Choroid plexus epithelial cell (primary cell): ENCODE results near the gene TTC3.

Source experiments
- DNase-seq: peaks from one replicate; pipeline ENCODE4 v3.0.0-alpha.2; 2010; ENCODE audit warnings: low read depth
- H3K4me3 ChIP-seq: 2 replicates; pipeline ENCODE4 v1.5.1; 2011; ENCODE audit warnings: low read depth, mild to moderate bottlenecking, control low read depth, low read length, moderate library complexity
- TF ChIP-seq, protein P1 (sequence below): conservative IDR thresholded peaks from 2 replicates; pipeline ENCODE4 v1.5.1; 2011; ENCODE audit warnings: low read depth, mild to moderate bottlenecking, control low read depth, inconsistent platforms, low read length, moderate library complexity

Gene TTC3

DNA sequence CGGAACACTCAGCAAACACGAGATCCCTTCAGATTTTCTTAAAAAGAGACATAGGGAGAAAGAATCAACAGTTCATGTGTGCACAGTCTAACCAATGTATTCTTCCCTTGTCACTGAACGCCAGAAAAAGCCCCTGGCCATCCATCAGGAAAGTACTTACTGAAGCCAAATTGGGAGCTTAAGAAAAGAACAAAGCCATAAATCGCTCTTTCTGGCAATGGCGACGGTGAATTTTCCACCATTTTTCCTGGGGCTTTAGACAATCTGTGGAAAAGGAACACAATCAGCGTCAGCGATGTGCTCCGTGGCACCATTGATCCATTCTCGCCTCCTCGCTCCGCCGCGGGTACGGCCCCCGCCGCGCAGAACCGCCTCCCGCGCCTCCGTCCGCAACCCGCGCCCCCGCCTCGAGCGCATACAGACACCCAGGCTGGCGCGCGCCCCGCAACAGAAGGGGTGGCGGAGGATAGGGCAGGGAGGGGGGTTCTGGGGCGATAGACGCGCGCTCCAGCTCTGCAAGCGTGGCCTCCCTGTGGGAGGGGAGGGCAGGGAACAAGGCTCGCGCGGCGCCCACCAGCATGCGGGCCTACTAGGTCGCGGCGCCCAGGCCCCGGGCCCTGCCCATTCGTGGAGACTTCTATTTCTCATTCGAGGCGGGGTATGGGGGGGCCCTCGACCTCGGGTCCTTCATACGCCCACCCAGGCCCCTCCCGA is 623 bp upstream of the TTC3 start:
- TF ChIP-seq, protein P1, sequence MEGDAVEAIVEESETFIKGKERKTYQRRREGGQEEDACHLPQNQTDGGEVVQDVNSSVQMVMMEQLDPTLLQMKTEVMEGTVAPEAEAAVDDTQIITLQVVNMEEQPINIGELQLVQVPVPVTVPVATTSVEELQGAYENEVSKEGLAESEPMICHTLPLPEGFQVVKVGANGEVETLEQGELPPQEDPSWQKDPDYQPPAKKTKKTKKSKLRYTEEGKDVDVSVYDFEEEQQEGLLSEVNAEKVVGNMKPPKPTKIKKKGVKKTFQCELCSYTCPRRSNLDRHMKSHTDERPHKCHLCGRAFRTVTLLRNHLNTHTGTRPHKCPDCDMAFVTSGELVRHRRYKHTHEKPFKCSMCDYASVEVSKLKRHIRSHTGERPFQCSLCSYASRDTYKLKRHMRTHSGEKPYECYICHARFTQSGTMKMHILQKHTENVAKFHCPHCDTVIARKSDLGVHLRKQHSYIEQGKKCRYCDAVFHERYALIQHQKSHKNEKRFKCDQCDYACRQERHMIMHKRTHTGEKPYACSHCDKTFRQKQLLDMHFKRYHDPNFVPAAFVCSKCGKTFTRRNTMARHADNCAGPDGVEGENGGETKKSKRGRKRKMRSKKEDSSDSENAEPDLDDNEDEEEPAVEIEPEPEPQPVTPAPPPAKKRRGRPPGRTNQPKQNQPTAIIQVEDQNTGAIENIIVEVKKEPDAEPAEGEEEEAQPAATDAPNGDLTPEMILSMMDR = no peak
- DNase-seq = peak; percentile 90
- peak overlapping the region; percentile 71 for H3K4me3 ChIP-seq

DNA sequence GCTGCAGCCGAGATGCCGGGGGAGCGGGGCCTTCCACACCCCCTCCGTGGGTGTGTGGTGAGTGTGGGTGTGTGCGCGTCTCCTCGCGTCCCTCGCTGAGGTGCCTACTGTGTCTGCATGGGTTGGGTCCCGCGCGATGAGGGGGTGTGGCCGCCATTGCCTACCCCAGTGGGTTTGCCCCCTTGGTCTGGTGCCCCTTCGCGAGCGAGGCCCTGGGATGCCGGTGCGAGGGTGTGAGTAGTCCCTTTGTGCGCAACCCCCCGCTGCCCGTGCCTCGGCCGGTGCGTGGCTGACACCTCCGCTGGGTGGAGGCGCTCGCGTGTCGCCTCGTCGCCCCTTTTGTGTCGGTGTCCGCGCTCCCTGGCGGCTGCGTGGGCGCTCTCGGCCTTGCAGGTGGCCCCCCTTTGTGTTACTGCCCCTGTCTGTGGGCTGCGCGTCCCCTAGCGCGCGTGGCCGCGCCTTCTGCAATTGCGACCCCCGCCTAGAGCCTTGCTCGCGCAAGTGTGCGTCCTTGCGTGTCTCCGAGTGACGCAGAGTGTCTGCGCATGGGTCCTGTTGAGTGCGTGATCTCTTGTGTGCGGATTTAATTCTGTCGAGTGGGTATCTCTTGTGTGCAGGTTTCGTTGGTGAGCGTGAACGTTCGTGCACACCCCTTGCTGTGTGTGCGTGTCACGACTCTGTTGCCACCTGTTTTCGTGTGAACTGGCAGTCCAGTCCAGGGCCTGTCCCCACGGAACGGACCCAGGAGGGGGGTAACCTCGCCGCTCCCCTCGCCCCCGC is 553 bp downstream of the TTC3 start:
- peak overlapping the region; percentile 94 for H3K4me3 ChIP-seq
- TF ChIP-seq, protein P1 = no peak
- peak; percentile 37 for DNase-seq

DNA sequence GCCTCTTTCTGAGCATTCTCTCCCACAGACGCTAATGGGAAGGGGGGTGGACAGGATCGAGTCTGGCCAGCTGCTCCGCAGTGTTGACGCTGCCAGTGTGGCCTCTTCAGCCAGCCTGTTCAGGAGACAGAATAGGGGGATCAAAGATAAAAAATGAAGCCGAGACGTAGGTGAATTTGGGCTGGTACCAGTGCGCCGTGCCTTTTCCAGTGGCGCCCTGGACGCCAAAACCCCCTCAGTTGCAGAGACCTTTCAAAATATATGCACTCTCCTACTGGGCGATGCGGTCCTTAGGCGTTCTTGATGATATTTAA is 1.1 kb downstream of the TTC3 start:
- TF ChIP-seq, protein P1 = no peak
- DNase-seq = no peak
- H3K4me3 ChIP-seq = peak overlapping the region; percentile 94

DNA sequence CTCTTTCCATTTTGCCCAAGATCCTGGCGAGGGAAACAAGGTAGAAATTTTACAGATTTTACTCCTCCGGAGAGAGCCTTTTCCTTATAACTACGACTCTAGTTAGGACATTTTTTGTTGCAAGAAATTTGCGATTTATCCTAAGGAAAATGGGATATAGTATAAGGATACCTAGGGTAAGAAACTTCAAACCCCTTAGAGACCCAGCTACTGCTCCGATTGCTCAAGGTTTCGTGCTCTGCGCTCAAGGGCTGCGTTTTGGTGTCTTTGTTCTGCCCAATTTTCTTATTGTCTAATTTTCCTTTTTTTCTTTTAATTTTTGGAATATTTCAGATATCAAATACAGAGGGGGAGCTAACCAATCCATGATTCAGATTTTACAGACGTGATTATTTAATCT is 1.5 kb downstream of the TTC3 start:
- TF ChIP-seq, protein P1 = no peak
- DNase-seq = no peak
- H3K4me3 ChIP-seq = peak overlapping the region; percentile 94

DNA sequence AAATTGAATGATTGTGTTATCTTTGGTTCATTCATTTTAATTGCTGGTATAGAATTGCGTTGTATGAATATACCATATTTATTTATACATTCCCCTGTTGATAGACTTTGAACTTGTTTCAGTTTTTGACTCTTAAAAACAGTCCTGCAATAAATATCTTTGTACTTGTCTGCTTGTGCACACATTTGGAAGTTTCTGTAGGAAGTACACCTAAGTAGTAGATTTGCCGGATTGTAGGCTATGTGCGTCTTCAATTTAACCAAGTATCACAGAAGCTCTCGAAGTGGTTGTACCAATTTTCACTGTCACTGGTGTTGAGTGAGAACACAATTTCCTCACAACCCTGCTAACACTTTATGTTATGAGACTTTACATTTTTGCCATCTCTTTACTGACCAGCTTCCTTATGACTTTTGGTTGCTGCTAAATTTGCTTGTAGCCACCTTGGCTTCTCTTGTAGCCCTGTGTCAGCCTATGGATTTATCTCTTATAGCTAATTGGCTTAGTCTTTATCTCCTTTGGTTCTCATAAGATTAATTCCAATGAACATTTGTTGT is 2.2 kb downstream of the TTC3 start:
- TF ChIP-seq, protein P1 = no peak
- no peak for DNase-seq
- H3K4me3 ChIP-seq = no peak overlapping the region

DNA sequence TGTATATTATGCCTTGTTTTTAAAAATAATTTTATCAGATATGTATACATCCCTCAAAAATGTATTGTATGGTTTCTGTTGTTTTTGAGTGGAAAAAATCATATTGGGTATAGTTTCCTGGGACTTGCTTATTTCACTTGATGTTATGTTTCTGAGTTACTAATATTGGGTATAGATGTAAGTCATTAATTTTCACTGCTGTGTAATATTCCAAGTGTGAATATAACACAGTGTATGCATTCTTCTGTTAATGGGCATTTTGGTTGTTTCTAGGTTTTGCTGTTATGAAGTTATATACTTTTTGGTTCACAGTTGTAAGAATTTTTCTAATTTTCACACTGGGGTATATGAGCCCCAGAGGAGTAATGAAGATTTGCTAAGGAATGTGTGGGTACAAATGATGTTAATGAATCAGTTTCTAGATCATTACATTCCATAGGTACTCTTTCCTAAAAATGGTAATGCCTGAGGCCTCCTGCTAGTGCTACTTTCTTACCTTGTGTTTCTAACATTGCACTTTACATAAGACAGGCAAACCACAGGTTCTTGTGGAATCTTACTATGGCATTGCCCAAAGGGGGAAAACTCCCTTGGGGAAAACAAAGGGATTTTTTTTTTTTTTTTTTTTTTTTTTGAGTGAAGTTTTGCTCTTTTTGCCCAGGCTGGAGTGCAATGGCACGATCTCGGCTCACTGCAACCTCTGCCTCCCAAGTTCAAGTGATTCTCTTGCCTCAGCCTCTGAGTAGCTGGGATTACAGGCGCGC is 3.2 kb downstream of the TTC3 start:
- DNase-seq = no peak
- TF ChIP-seq, protein P1 = no peak
- H3K4me3 ChIP-seq = no peak overlapping the region
